ENCODE data around the gene FGD2. TPM values are rescaled to one million over a fixed set of nuclear protein-coding genes. Genes with fewer than 3 reads are reported as not detected.

The FGD2 gene
- polyA plus RNA-seq, 1 experiment = not detected

DNA sequence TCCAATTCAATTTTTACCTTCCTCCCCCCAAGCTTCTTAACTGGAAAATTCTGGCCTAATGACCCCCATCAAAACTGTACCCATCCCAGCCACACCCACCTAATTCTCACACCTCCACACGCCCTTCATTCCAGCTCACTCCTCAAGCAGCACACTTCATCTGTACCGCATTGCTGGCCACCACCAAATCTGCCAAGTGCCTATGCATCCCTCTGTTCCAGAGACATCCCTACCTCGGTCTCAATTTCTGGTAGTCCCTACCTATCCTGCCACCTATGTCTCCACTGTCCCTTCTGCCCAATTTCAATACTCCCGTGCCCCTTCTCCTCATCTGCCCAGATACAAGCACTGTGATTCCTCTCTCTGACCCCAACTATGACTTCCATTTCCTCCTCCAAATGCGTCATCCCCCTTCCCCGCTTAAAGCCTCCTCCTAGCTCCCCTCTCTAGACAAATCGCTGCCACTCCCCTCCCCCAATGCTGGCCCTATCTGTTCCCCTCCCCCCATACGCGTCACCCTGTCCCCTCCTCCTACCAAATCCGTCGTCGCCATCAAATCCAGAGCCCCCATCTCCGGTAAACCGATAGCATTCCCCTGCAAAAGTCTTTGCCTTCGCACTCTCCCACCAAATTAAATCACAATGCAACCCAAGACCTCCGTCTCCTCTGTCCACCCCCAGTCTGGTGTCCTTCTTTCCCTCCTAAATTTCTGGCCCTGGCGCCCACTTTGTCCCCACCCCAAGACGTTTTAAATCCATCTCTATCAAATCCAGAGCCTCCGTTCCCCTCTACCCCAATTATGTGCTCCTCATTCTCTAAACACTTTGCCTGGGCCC lies 20.7 kb upstream of the FGD2 start:
- TF ChIP-seq, protein P1, sequence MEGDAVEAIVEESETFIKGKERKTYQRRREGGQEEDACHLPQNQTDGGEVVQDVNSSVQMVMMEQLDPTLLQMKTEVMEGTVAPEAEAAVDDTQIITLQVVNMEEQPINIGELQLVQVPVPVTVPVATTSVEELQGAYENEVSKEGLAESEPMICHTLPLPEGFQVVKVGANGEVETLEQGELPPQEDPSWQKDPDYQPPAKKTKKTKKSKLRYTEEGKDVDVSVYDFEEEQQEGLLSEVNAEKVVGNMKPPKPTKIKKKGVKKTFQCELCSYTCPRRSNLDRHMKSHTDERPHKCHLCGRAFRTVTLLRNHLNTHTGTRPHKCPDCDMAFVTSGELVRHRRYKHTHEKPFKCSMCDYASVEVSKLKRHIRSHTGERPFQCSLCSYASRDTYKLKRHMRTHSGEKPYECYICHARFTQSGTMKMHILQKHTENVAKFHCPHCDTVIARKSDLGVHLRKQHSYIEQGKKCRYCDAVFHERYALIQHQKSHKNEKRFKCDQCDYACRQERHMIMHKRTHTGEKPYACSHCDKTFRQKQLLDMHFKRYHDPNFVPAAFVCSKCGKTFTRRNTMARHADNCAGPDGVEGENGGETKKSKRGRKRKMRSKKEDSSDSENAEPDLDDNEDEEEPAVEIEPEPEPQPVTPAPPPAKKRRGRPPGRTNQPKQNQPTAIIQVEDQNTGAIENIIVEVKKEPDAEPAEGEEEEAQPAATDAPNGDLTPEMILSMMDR (IDR thresholded peaks at IDR 0.05; ENCODE audit: low read depth, low read length) = no peak
- ChIA-PET CTCF (interaction anchor here (0.5 to 2.3 kb wide), 4 partner anchors 33 to 219 kb away, joined by 3 to 11 read pairs (median 4); no protein-coding TSS in a partner anchor), POLR2A (interaction anchor here (0.6 to 0.7 kb wide), 4 partner anchors 25 to 165 kb away, joined by 3 to 6 read pairs (median 4); no protein-coding TSS in a partner anchor)
- Histone ChIP-seq H3K9me3 (ENCODE audit: control insufficient read depth, insufficient read depth, low read length) (no peaks in the 10 kb centered on the region; the same call in 1 of the 2 replicates), H3K4me3 (ENCODE audit: low read depth, low read length) (peak overlapping the region; percentile 93), H3K27ac (ENCODE audit: low read depth, low read length) (peak overlapping the region; percentile 57), H3K27me3 (ENCODE audit: control insufficient read depth, insufficient read depth, low read length) (no peaks in the 10 kb centered on the region)
- DNase-seq (ENCODE audit: low read depth, low spot score) = peak; percentile 45

DNA sequence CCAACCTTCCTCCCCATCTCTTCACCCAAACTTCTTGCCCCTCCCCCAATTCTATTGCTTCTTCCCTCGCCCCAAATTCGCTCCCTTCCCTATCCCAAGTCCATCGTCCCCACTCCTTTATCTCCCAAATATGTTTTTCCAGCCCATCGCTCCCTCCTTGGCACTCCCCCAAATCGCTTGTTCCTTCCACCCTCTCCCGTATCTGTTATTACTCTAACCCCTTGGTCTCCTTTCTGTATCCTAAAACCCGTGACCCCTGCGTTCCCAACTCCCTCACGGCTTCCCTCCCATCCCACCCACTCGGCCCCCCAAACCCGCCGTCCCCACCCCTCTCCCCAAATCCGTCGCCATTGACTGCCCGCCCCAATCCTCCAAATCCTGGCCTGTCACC lies 20.0 kb upstream of the FGD2 start:
- POLR2A ChIA-PET = interaction anchor here (0.5 to 1.5 kb wide), 14 partner anchors 9 to 369 kb away, joined by 3 to 14 read pairs (median 3); partner anchors contain the start of genes C6orf89 and PPIL1
- H3K27me3 ChIP-seq (ENCODE audit: control insufficient read depth, insufficient read depth, low read length) = no peaks in the 10 kb centered on the region
- TF ChIP-seq, protein P1 (IDR thresholded peaks at IDR 0.05; ENCODE audit: low read depth, low read length) = no peak
- H3K4me3 ChIP-seq (ENCODE audit: low read depth, low read length) = peak overlapping the region; percentile 93
- CTCF ChIA-PET = interaction anchor here (0.5 to 2.3 kb wide), 3 partner anchors 32 to 100 kb away, joined by 3 to 11 read pairs (median 5); no protein-coding TSS in a partner anchor
- peak overlapping the region; percentile 57 for H3K27ac ChIP-seq (ENCODE audit: low read depth, low read length)
- DNase-seq (ENCODE audit: low read depth, low spot score) = no peak
- no peaks in the 10 kb centered on the region; the same call in 1 of the 2 replicates for H3K9me3 ChIP-seq (ENCODE audit: control insufficient read depth, insufficient read depth, low read length)

DNA sequence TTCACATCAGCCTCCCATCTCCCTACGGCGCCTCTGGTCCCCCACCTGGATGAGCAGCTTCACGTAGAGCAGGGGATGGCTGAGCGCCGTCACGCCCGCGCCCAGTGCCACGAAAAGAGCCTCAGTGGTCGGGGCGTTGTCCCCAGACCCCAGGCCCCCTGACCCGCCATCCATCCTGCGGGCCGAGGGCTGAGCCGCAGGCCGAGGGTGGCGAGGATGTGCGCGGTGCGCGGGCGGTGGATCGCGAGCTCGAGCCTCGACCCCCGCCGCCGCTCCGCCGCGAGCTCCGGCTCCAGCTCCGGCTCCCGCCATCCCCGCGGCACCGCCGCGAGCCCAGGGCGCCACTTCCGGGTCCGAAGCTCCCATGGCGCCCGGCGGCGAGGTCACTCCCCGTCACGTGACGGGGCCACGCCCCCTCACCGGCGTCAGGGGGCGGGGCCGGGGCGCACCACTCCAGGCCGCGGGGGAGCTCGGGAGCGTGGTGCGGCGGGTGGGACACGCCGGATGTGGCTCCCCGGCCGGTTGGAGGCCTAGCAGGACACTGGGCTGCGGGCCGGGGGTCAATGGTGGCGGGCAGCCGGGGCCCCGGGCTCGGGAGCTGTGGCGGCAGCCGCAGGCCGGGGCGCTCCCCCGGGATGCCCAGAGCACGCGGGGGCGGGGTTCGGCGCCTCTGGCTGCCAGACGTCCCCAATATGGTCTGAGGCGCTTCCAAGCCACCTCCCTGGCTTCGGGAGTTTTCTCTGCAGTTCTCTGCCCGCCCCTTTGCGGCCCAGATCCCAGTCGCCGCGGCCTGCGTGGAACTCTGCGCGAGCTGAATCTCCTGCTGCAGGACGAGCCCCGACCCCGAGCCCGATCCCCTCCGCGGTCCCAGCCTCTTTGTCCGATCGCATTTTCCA lies 19.4 kb upstream of the FGD2 start, which contains the start of gene MTCH1:
MTCH1 (minus strand) TSS at position 389 of the 896 bp plus-strand sequence; CDS start at position 366, 23 bp downstream.
- DNase-seq (ENCODE audit: low read depth, low spot score) = peak; percentile 67
- CTCF ChIA-PET = interaction anchor here (0.5 to 2.3 kb wide), 3 partner anchors 32 to 101 kb away, joined by 3 to 11 read pairs (median 5); no protein-coding TSS in a partner anchor
- H3K27me3 ChIP-seq (ENCODE audit: control insufficient read depth, insufficient read depth, low read length) = peaks cover 4% of the 10 kb centered on the region
- H3K27ac ChIP-seq (ENCODE audit: low read depth, low read length) = peak within 1 kb of the TSS; percentile 69
- H3K9me3 ChIP-seq (ENCODE audit: control insufficient read depth, insufficient read depth, low read length) = no peaks in the 10 kb centered on the region
- H3K4me3 ChIP-seq (ENCODE audit: low read depth, low read length) = peak within 1 kb of the TSS; percentile 93
- POLR2A ChIA-PET = interaction anchor here (0.5 to 1.5 kb wide), 20 partner anchors 8 to 368 kb away, joined by 3 to 14 read pairs (median 4); partner anchors contain the start of genes C6orf89 and PPIL1
- TF ChIP-seq, protein P1 (IDR thresholded peaks at IDR 0.05; ENCODE audit: low read depth, low read length) = no peak

DNA sequence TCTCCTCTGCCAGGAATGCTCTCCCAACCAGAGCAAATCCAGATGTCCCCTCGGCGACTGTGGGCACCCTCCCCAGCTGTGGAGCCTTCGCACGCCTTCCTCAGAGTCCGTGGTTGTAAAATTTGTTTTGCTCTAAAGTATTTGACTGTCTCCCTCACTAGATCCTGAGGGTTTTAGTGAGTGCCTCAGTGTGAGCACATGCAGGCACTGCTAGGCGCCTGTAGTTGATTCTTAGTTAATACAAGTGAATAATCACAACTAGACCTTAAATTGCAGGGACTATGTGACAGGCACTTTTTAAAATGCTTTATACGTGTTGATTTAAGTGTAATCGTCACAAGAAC lies 18.8 kb upstream of the FGD2 start:
- Histone ChIP-seq H3K9me3 (ENCODE audit: control insufficient read depth, insufficient read depth, low read length) (no peaks in the 10 kb centered on the region), H3K27me3 (ENCODE audit: control insufficient read depth, insufficient read depth, low read length) (peaks cover 4% of the 10 kb centered on the region), H3K4me3 (ENCODE audit: low read depth, low read length) (peak overlapping the region; percentile 93), H3K27ac (ENCODE audit: low read depth, low read length) (peak overlapping the region; percentile 69)
- POLR2A ChIA-PET = interaction anchor here (0.7 to 1.5 kb wide), 14 partner anchors 8 to 221 kb away, joined by 3 to 14 read pairs (median 4); partner anchors contain the start of gene PPIL1
- no peak for DNase-seq (ENCODE audit: low read depth, low spot score)
- TF ChIP-seq, protein P1 (IDR thresholded peaks at IDR 0.05; ENCODE audit: low read depth, low read length) = no peak
- CTCF ChIA-PET = interaction anchor here (1.5 to 2.3 kb wide), 2 partner anchors 31 to 101 kb away, joined by 5 to 11 read pairs; no protein-coding TSS in a partner anchor

All from AG04450 (cell line).